ENCODE data around the gene RAB17.

Gene RAB17

DNA sequence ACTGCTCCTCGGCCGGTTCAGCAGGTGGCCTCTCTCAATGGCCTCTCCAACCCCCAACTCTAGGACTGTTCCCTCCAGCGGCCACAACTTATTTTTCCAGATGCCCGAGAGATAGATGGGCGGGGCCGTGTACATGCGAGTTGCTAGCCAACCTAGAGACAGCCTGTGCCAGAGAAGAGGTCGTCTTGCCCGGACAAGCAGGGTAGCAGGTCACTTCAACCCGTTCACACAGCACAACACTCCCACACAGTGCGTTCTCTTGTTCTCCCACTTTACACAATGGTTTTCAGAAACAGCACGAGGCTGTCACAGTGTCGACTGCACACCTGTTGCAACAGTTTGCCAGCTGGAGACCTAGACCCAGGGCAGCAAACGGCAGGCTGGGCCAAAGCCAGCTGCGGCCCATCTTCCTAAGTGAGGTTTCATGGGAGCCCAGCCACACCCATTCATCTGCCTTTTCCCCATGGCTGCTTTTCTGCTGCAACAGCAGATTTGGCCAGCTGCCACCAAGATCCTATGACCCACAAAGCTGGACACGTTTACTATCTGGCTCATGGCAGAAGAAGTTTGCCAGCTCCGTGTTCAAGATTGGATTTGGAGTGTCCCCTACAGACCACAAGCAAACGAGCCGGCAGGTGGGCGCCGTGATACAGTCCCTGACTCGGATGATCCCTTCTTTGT is 31.4 kb downstream of the RAB17 start:
- TF ChIP-seq, protein P1, sequence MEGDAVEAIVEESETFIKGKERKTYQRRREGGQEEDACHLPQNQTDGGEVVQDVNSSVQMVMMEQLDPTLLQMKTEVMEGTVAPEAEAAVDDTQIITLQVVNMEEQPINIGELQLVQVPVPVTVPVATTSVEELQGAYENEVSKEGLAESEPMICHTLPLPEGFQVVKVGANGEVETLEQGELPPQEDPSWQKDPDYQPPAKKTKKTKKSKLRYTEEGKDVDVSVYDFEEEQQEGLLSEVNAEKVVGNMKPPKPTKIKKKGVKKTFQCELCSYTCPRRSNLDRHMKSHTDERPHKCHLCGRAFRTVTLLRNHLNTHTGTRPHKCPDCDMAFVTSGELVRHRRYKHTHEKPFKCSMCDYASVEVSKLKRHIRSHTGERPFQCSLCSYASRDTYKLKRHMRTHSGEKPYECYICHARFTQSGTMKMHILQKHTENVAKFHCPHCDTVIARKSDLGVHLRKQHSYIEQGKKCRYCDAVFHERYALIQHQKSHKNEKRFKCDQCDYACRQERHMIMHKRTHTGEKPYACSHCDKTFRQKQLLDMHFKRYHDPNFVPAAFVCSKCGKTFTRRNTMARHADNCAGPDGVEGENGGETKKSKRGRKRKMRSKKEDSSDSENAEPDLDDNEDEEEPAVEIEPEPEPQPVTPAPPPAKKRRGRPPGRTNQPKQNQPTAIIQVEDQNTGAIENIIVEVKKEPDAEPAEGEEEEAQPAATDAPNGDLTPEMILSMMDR (IDR thresholded peaks at IDR 0.05; ENCODE audit: insufficient read depth, low read length, poor library complexity, severe bottlenecking), result no peak
- H3K4me3 ChIP-seq (replicated peaks; ENCODE audit: low read depth, low read length), result no peak overlapping the region
- no peaks in the 10 kb centered on the region; the same call in 1 of the 2 replicates for H3K27me3 ChIP-seq (replicated peaks; ENCODE audit: control insufficient read depth, insufficient read depth, low read length)
- no peak for DNase-seq (ENCODE audit: extremely low read depth, insufficient read length)
- no peaks in the 10 kb centered on the region for H3K36me3 ChIP-seq (ENCODE audit: control insufficient read depth, insufficient read depth, low read length)

DNA sequence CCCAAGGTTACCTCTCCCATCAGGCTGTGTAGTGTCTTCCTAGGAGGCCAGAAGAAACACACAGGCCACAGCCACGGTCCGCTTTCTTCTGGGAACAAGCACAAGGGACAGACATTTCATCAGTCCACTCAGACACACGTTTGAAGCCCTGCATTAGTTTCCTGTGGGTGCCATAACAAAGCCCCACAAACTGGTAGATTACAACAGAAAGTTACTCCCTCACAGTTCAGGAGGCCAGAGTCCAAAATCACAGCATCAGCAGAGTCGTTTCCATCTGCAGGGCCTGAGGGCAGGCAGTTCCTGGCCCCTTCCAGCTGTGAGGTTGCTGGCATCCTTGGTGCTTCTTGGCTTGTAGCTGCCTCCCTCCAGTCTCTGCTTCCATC is 32.9 kb downstream of the RAB17 start:
- TF ChIP-seq, protein P1 (IDR thresholded peaks at IDR 0.05; ENCODE audit: insufficient read depth, low read length, poor library complexity, severe bottlenecking), result no peak
- Histone ChIP-seq H3K4me3 (replicated peaks; ENCODE audit: low read depth, low read length) (no peak overlapping the region), H3K27me3 (replicated peaks; ENCODE audit: control insufficient read depth, insufficient read depth, low read length) (no peaks in the 10 kb centered on the region; the same call in 1 of the 2 replicates), H3K36me3 (ENCODE audit: control insufficient read depth, insufficient read depth, low read length) (no peaks in the 10 kb centered on the region)
- DNase-seq (ENCODE audit: extremely low read depth, insufficient read length), result no peak

DNA sequence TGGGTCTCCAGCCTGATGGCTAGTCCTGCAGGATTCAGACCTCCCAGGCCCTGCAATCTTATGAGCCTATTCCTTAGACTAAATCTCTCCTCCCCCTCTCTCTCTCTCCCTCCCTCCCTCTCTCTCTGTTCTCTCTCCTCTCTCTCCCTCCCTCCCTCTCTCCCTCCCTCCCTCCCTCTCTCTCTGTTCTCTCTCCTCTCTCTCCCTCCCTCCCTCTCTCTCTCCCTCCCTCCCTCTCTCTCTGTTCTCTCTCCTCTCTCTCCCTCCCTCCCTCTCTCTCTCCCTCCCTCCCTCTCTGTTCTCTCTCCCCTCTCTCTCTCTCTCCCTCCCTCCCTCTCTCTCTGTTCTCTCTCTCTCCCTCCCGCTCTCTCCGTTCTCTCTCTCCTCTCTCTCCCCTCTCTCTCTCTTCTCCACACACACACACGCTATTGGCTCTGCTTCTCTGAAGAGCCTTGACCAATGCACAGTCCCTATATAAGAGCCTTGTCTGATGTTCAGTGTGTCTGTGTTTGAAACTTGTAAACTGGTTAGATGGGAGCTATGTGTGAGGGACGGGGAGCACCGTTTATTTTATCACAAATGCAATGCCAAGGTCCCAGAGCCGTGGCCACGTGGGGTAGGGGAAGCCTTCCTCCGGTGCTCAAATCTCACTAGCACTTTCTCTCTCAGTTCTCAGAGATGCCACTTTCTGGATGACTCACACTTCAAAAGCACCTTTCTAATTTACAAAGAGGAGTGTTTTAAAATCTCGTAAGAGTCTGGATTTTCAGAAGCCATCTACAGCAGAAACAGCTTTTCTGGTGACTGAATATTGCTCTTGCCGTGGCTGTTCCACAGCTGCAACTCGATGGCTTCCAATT is 33.5 kb downstream of the RAB17 start:
- Histone ChIP-seq H3K36me3 (ENCODE audit: control insufficient read depth, insufficient read depth, low read length) (no peaks in the 10 kb centered on the region), H3K4me3 (replicated peaks; ENCODE audit: low read depth, low read length) (no peak overlapping the region), H3K27me3 (replicated peaks; ENCODE audit: control insufficient read depth, insufficient read depth, low read length) (no peaks in the 10 kb centered on the region; the same call in 1 of the 2 replicates)
- peak; percentile 73 for DNase-seq (ENCODE audit: extremely low read depth, insufficient read length)
- TF ChIP-seq, protein P1 (IDR thresholded peaks at IDR 0.05; ENCODE audit: insufficient read depth, low read length, poor library complexity, severe bottlenecking), result no peak

DNA sequence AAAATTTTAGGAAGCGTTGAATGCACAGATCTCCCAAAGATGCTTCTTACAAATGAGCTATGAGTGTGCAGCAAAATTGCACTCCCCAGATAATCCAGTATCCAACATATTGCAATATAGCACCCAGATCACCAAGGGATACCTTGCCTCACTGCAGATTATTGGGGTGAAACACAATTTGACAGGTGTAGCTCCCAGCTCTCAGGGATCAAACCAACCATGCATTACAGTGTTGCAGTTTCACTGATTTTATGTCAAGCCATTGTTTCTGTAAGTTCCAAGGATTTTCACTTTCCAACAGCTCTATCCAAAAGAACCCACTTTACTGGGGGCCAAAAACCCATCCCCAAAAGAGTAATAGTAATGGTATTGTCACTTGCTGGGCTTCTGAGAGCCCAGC is 35.0 kb downstream of the RAB17 start:
- DNase-seq (ENCODE audit: extremely low read depth, insufficient read length), result no peak
- Histone ChIP-seq H3K27me3 (replicated peaks; ENCODE audit: control insufficient read depth, insufficient read depth, low read length) (no peaks in the 10 kb centered on the region), H3K4me3 (replicated peaks; ENCODE audit: low read depth, low read length) (no peak overlapping the region), H3K36me3 (ENCODE audit: control insufficient read depth, insufficient read depth, low read length) (no peaks in the 10 kb centered on the region)
- TF ChIP-seq, protein P1 (IDR thresholded peaks at IDR 0.05; ENCODE audit: insufficient read depth, low read length, poor library complexity, severe bottlenecking), result no peak

DNA sequence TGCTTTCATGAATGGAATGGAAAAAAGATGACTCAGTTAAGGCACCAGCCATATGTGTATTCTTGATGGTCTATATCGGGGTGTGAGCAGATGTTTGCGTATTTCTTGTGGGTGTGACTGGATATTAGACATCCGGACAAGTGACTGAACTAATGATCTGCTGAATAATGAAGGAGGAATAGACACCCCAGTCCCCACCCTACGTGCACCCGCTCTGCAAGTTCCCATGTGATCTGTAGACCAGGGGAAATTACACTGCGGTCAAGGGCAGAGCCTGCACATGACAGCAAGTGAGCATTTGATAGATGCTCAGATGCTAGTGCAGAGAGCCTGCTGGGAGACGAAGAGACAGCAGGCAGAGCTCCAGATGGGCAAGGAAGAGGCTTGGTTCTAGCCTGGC is 36.6 kb downstream of the RAB17 start:
- H3K27me3 ChIP-seq (replicated peaks; ENCODE audit: control insufficient read depth, insufficient read depth, low read length), result no peaks in the 10 kb centered on the region
- DNase-seq (ENCODE audit: extremely low read depth, insufficient read length), result no peak
- TF ChIP-seq, protein P1 (IDR thresholded peaks at IDR 0.05; ENCODE audit: insufficient read depth, low read length, poor library complexity, severe bottlenecking), result no peak

More for the DNA sequence above, 36.6 kb downstream of the RAB17 start:
- Histone ChIP-seq H3K4me3 (replicated peaks; ENCODE audit: low read depth, low read length) (no peak overlapping the region), H3K36me3 (ENCODE audit: control insufficient read depth, insufficient read depth, low read length) (no peaks in the 10 kb centered on the region)

Measured in GM06990 (cell line).